IPS DF 6.9 (cell line): ENCODE data around the gene ATMIN.

Experiments
- DNase-seq: peaks from one replicate; pipeline ENCODE4 v3.0.0-alpha.2; 2013; ENCODE audit warnings: low read depth, low spot score
- H3K27ac ChIP-seq: one replicate; pipeline ENCODE4 v1.5.1; 2013; ENCODE audit warnings: low read length, control low read depth
- H3K27me3 ChIP-seq: 2 replicates; pipeline ENCODE4 v1.6.1; 2013; ENCODE audit warnings: mild to moderate bottlenecking, low read length; ENCODE audit not compliant: control insufficient read depth, insufficient read depth
- H3K36me3 ChIP-seq: 2 replicates; pipeline ENCODE4 v1.6.1; 2013; ENCODE audit warnings: low read length; ENCODE audit not compliant: control insufficient read depth, insufficient read depth
- H3K4me1 ChIP-seq: 2 replicates; pipeline ENCODE4 v1.6.1; 2013; ENCODE audit warnings: low read length; ENCODE audit not compliant: control insufficient read depth, insufficient read depth
- H3K4me3 ChIP-seq: 2 replicates; pipeline ENCODE4 v1.5.1; 2013; ENCODE audit warnings: mild to moderate bottlenecking, low read length
- H3K9me3 ChIP-seq: 2 replicates; pipeline ENCODE4 v1.6.1; 2013; ENCODE audit warnings: low read length, inconsistent platforms; ENCODE audit not compliant: control insufficient read depth, insufficient read depth
- WGBS: extraction: QIAGEN DNeasy Blood & Tissue Kit; methylation state at CpG from one replicate; pipeline ENCODE4 v1.1.7; 2013; ENCODE audit warnings: mixed read lengths, missing lambda C conversion rate; ENCODE audit not compliant: insufficient read length, insufficient coverage; 5-methylcytosine and 5-hydroxymethylcytosine counted together

The ATMIN gene

GRCh38 chr16:81094771-81095251, 59.2 kb downstream of the ATMIN start:
- Histone ChIP-seq H3K9me3 (no peaks in the 10 kb centered on the region), H3K4me3 (peak overlapping the region; percentile 27; the same call in 1 of the 2 replicates), H3K27me3 (no peaks in the 10 kb centered on the region), H3K4me1 (no peaks in the 10 kb centered on the region), H3K36me3 (no peaks in the 10 kb centered on the region), H3K27ac (no peak overlapping the region)
- no CpG with 5 or more reads among the region's 21 CpGs for WGBS
- no peak for DNase-seq

DNA sequence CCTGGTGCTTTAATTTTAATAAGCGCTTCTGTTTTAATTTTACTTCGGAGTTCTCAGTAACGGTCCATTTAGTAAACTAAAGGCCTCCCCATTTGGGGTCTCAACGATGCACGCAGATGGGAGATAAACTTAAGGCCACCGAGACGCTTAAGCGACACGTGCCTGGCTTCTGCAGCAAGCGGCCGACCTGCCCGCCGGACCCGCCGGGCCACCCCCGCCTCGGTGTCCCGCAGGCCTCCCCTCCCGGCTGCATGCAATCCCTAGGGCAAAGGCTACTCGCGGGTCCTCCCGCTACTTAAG, 60.0 kb downstream of the ATMIN start:
- no peak for DNase-seq
- H3K27me3 ChIP-seq = no peaks in the 10 kb centered on the region
- no peaks in the 10 kb centered on the region for H3K4me1 ChIP-seq
- no peaks in the 10 kb centered on the region for H3K9me3 ChIP-seq
- peak overlapping the region; percentile 65 for H3K4me3 ChIP-seq
- H3K27ac ChIP-seq = no peak overlapping the region
- no CpG with 5 or more reads among the region's 22 CpGs for WGBS
- no peaks in the 10 kb centered on the region for H3K36me3 ChIP-seq

DNA sequence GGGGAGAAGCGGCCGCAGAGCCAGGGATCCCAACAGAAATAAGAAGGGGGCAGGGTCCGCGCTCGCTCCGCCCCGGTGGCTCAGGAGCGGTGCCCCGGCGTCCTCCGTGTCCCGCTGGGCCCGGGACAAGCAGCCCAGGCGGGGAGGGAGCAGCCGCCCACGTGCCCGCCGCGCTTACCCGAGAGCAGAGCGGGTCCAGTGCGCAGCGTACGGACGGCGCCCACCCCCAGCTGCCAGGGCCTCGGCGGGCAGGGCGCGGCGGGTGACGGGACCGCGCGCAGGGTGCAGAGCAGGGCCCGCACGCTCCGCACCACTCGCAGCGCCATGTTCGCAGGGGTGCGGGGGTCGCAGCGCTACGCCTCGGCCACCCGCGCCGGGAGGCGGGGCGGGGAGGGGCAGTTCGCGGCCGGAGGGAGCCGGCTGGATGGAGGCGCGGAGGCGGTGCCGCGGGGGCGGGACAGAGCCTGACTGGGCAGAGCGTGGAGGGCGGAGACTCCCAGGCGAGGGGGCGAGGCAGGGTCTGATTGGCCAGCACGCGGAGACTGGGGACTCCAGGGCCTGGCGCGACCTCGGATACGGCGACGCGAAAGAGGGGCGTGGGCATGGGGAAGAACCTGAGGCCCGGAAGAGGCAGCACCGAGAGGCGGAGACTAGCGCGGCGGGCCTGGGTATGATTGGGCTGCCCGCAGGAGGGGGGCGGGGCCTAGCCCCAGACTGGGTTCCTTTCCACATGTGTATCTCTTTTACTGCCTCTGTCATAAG, 60.5 kb downstream of the ATMIN start, which contains the start of gene GCSH:
Gene GCSH (minus strand): TSS at position 443 of the 762 bp plus-strand sequence. CDS start 117 bp downstream, at position 326.
- WGBS = no CpG with 5 or more reads among the region's 83 CpGs
- no peak within 1 kb of the TSS for H3K27ac ChIP-seq
- H3K27me3 ChIP-seq = no peaks in the 10 kb centered on the region
- no peaks in the 10 kb centered on the region for H3K9me3 ChIP-seq
- H3K4me1 ChIP-seq = no peaks in the 10 kb centered on the region
- H3K4me3 ChIP-seq = peak within 1 kb of the TSS; percentile 65
- H3K36me3 ChIP-seq = no peaks in the 10 kb centered on the region
- peak; percentile 96 for DNase-seq

- WGBS = no CpG with 5 or more reads among the region's 8 CpGs
- H3K4me3 ChIP-seq = no peak overlapping the region
- H3K27me3 ChIP-seq = no peaks in the 10 kb centered on the region
- no peaks in the 10 kb centered on the region for H3K36me3 ChIP-seq
- no peak for DNase-seq
- no peak overlapping the region for H3K27ac ChIP-seq
- H3K9me3 ChIP-seq = no peaks in the 10 kb centered on the region
- no peaks in the 10 kb centered on the region for H3K4me1 ChIP-seq
These were observed 61.1 kb downstream of the ATMIN start for GRCh38 chr16:81096715-81097208.
